NOMO-1 treated with DMSO at 0.1 percent for 48 hours (cell line): ENCODE measurements around the gene DIPK1A.
"Not testable (repeated sequence)": the region's sequence is repeated elsewhere in the genome, so short reads cannot be mapped to it uniquely, and the experiment has no call there.

Experiments used
- DNase-seq: peaks from one replicate; lab custom pipeline; 2025; ENCODE audit not compliant: unreplicated experiment; lab: John Stamatoyannopoulos, UW

DIPK1A gene

DNA sequence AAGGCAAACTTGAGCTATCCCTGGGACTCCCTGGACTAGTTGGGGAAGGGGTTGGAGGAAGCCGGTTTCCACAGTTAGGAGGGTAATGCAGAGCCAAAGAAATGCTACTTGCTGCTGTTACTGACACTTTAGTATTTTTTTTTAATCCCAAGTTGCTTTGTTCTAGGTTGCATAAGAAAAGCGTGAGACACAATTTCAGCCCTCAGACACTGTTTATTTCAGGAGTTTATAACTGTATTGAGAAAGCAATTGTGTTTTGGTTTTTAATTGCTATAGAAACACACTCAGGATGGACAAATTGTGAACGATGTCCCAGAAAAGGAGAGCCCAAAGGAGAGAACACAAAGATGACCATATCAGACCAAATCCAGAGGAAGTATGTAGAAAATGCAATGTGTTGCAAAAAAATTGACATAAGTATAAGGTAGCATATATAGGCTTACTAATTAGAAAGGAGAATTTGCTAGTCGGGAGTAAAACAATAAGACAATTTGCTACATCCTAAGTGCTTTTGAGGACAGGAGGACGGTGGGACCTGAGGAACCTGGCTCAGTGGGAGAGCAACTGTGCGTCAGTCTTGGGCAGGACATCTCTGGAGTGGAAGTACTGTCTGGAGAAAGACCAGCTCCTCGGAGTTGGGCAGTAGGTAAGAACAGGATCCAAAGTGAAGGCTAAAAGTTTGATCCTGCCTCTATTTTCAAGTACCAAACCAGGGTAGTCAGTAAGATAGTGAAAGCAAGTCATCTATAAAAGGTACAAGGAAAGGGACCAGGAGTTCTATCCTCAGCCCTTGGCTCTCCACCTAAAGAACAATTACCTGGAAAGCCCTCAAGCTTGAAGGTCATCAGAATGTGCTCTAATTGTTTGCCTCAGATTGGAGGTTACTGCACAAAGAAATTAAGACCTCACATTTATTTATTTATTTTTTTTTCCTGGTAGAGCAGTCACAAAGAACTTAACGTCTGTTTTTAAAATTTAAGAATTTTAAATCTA is 39.9 kb downstream of the DIPK1A start:
- no peak for DNase-seq

GRCh38 chr1:92916899-92917298 is 44.4 kb downstream of the DIPK1A start:
- no peak for DNase-seq

DNA sequence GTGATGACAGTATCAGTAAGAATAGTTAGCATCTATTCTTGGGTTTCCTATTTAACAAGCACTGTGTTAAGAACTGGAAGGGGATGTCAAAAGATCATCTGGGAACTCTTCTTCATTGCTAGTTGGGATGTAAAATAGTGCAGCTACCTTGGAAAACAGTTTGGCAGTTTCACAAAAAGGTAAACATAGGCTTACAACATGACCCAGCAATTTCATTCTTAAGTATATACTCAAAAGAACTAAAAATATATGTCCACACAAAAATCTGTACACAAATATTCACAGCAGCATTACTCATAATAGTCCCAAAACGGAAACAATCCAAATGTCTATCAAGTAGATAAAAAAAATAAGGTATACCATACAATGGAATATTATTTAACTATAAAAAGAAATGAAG is 45.7 kb downstream of the DIPK1A start:
- no peak for DNase-seq

- no peak for DNase-seq
Measured at GRCh38 chr1:92913093-92913819, 48.0 kb downstream of the DIPK1A start.

- no peak for DNase-seq
Measured at GRCh38 chr1:92910081-92910480, 51.2 kb downstream of the DIPK1A start.

GRCh38 chr1:92909321-92909720 is 51.9 kb downstream of the DIPK1A start:
- DNase-seq = no peak

DNA sequence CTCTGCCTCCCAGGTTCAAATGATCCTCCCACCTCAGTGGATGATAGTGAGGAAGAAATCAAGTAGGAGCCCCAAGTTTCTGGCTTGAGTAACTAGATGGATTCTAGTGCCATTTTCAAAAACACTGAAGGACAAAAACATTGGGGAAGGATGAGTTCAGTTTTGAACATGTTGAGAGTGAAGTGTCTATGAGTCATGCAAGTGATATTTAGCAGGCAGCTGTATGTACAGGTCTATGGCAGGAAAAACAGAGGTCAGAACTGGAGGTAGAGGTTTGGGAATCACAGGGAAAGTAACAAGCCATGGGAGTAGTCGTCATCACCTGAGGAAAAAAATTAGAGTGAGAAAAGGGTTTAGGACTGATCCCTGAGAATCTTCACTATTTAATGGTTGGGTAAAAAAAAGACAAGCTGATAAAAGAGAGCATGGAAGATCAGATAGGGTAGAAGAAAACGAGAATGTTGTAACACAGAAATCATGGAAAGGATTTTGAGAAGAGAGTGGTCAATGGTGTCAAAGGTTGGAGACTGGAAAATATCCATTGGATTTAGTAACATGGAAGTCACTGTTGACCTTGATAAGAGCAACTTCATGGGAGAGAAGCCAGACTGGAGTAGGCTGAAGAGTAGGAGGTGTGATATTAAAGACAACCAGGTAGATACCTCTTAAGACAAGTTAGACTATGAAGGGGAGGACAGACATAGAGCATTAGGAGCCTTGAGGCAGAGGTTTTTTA is 53.1 kb downstream of the DIPK1A start:
- no peak for DNase-seq

DNA sequence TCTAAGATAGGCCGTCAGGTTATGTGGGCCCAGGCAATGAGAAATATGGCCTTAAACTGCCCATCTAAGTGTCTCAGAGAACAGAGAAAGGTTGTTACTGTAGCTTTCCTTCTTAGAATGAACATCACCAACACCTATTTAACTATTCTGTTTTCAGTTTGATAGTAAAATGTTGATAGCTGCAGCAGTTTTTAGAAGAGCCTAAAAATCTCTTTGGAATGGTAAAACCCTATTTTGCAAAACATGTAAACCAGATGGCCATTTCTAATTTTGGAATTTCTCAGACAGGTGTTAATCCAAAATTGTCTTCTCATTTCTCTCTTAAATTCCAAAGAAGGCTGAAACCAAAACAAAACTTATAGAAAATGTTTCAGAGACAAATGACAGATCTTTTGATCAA is 57.5 kb downstream of the DIPK1A start:
- DNase-seq = no peak

DNA sequence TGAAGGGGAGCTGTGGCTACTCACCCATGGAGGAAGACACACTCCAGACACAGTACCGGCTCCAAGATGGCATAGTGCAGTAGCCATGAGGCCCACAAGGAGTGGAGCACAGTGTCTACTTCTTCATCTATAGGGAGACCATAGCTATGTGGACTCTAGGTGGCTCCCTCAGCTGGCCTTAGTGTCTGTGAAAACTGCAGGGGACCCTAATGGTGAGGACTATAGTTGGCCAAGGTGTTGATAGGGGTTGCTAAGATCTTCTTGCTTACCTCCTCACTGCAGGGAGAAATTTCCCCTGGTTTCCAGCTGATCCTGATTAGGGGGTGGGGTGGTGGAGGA is 58.9 kb downstream of the DIPK1A start:
- DNase-seq = no peak

DNA sequence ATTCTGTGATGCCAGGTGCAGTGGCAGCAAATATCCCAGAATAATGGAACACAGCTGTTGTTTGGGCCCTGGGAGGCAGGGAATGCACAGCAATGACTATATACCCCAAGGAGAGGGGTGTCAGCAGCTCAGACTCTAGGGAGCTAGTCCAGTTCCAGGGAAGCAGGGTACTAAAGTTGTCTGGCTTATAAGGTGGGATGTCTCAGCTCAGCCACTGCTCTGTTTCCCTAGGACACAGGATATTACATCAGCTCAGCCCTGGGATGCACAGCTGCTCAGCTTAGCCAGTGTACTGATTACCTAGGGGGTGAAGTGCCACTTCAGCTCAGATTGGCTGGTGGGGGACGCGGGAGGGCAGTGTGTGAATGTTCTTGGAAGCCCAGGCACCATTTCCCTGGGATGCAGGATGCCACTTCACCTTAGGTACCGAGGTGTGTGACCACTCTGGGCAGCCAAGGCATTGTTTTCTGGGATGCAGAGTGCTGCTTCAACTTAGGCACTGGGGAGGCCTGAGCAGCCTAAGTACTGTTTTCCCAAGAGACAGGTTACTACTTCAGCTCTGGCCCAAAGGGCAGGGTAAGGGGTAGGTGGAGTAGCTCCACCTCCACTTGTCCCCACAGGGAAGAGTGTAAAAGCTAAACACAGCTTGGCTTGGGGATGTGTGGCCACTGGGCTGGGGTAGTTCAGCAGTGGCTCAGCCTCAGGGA is 59.4 kb downstream of the DIPK1A start:
- DNase-seq = no peak

DNA sequence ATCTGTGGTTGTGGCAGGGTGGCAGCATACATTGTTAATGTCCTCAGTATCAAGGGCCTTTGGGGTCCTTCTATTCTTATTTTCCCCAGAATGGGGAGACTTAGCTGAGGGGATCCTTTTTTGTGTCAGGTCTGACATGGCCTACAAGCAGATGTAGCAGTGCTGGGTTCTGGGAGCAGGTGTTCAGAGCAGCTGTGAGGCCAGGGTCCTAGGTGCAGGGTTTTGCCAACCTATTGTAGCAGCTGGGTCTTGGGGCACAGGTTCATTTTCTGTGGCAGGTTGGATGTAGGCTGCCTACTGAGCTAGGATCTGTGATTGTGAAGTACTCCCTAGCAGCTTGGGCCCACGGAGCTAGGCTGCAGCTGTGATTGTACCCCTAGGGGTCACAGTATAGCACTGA is 60.1 kb downstream of the DIPK1A start:
- DNase-seq = no peak

GRCh38 chr1:92900539-92900938 is 60.7 kb downstream of the DIPK1A start:
- no peak for DNase-seq

DNA sequence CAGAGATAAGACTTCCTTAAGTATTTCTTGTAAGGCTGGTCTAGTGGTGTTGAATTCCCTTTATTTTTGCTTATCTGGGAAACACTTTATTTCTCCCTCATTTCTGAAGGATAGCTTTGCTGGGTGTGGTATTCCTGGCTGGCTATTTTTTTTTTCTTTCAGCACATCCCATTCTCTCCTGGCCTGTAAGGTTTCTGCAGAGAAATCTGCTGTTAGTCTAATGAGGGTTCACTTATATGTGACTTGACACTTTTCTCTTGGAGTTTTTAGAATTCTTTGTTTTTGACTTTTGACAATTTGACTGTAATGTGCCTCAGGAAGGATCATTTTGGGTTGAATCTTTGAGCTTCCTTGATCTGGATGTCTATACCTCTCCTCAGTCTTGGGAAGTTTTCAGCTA is 61.5 kb downstream of the DIPK1A start:
- DNase-seq = no peak

DNA sequence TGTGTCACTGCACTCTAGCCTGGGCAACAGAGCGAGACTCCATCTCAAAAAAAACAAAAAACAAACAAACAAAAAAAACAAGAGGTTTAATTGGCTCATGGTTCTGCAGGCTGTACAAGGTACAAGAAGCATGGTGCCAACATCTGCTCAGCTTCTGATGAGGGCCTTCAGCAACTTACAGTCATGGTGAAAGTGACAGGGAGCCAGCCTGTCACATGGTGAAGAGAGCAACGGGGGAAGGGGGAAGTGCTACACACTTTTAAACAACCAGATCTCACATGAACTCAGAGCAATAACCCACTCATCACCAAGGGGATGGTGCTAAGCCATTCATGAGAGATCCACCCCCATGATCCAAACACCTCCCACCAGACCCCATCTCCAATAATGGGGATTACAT is 63.2 kb downstream of the DIPK1A start:
- not testable (repeated sequence) for DNase-seq

DNA sequence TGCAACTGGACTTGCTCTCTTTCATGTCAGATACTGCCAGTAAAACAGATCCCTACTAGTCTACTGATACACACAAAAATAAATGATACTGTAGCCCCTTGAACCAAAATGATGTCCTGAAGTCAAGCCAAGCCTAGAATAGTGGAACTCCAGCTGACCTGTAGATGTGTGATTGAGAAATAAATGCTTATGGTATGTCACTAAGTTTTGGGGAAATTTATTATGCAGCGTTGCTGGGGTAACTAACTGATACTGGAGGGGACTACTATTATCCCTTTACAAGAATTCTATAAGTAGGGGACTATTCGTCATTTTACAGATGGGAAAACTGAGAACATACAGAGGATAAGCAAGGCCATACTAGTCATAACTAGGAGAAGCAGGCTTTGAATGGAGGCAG is 73.8 kb downstream of the DIPK1A start:
- no peak for DNase-seq

GRCh38 chr1:92886886-92887419 is 74.3 kb downstream of the DIPK1A start:
- no peak for DNase-seq

DNA sequence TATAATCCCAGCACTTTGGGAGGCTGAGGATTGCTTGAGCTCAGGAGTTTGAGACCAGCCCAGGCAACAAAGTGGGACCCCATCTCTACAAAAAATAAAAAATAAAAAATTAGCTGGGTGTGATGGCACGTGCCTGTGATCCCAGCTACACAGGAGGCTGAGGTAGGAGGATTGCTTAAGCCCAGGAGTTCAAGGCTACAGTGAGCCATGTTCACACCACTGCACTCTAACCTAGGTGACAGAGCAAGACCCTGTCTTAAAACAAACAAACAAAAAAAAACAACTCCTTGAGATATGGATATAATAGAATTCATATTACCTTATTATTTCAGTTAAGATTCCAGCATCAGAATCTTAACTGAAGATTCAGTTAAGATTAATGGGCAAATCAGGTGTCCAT is 77.1 kb downstream of the DIPK1A start:
- DNase-seq = no peak

DNA sequence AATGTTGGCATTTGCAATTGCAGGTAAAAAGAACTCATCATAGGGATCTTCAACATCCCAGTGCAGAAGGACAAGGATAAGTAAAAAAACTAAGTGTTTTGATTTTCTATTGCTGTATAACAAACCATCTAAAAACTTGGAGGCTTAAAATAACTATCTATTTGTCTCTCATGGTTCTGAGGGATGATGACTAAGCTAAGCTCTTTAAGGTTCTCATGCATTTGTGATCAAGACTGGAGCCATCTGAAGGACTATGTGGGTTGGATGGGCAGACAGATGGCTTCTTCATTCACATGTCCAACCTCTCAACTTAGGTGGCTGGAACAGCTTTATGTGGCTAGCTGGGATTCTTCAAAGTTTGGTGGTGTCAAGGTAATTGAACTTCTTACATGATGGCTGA is 78.0 kb downstream of the DIPK1A start:
- DNase-seq = no peak

- peak; percentile 64 for DNase-seq
Measured at GRCh38 chr1:92882819-92883218, 78.4 kb downstream of the DIPK1A start.

DNA sequence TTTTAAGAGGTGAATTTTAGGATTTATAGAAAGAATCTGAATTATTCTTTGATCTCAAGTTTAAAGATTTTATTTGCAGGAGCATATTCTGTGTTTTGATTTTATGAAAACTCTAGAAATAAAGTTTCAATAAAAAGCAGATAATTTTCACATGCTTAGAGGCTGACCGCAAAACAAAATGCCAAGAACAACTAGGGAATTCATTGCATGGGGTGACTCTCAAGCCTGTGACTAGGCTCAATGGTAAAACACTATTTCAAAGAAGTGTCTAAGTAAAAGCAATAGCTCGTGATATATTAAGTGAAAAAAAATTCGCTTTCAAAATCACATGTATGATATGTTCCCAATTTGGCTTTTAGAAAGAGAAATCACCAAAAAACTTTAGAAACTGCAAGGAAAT is 79.9 kb downstream of the DIPK1A start:
- DNase-seq = no peak
